SU-DHL-6 (cell line): Measurements from ENCODE around the gene VPS13D.

ENCODE experiments used
- H2AFZ ChIP-seq: fragments of 200-600 bp; sonication (generic); 2 replicates; pipeline ENCODE4 v1.6.1; 2014; ENCODE audit warnings: low read depth, mild to moderate bottlenecking, moderate library complexity, mixed read lengths, antibody characterized with exemption, low read length; ENCODE audit not compliant: severe bottlenecking
- H3F3A ChIP-seq: fragments of 200-600 bp; shearing (Covaris generic); 2 replicates; pipeline ENCODE4 v1.6.0; 2016; ENCODE audit warnings: antibody characterized with exemption, mild to moderate bottlenecking; ENCODE audit not compliant: insufficient read depth
- H3K27ac ChIP-seq: fragments of 200-600 bp; sonication (generic); 2 replicates; pipeline ENCODE4 v1.5.1; 2016; ENCODE audit warnings: low read depth, mild to moderate bottlenecking, low read length, moderate library complexity, mixed read lengths
- H3K27me3 ChIP-seq: fragments of 200-600 bp; sonication (generic), shearing (Covaris generic); 2 replicates; pipeline ENCODE4 v1.6.0; 2014; ENCODE audit warnings: mild to moderate bottlenecking, low read length
- H3K36me3 ChIP-seq: fragments of 200-600 bp; sonication (generic); 2 replicates; pipeline ENCODE4 v1.6.1; 2014; ENCODE audit warnings: mild to moderate bottlenecking, low read length, mixed read lengths
- H3K4me2 ChIP-seq: fragments of 300-600, 200-600 bp; shearing (Covaris generic), sonication (generic); 2 replicates; pipeline ENCODE4 v1.6.0; 2014; ENCODE audit warnings: low read length, low read depth, mild to moderate bottlenecking; ENCODE audit not compliant: poor library complexity, severe bottlenecking
- H3K4me3 ChIP-seq: fragments of 200-600 bp; sonication (generic); 2 replicates; pipeline ENCODE4 v1.5.1; 2014; ENCODE audit warnings: antibody characterized with exemption, low read length, mild to moderate bottlenecking, mixed read lengths; ENCODE audit not compliant: insufficient read depth, poor library complexity, severe bottlenecking
- H3K79me2 ChIP-seq: fragments of 200-600 bp; sonication (generic); 2 replicates; pipeline ENCODE4 v1.6.1; 2014; ENCODE audit warnings: mild to moderate bottlenecking, low read length, moderate library complexity; ENCODE audit not compliant: insufficient read depth
- H3K9ac ChIP-seq: fragments of 200-600 bp; sonication (generic); 2 replicates; pipeline ENCODE4 v1.7.0; 2014; ENCODE audit warnings: mild to moderate bottlenecking, low read length
- H3K9me2 ChIP-seq: fragments of 200-600 bp; sonication (generic); replicated peaks from 2 replicates; pipeline ENCODE4 v1.6.1; 2014; ENCODE audit warnings: low read length; ENCODE audit not compliant: insufficient read depth
- H3K9me3 ChIP-seq: fragments of 200-600 bp; sonication (generic); 2 replicates; pipeline ENCODE4 v1.6.1; 2014; ENCODE audit warnings: low read length, mixed read lengths; ENCODE audit not compliant: insufficient read depth
- H4K20me1 ChIP-seq: fragments of 200-600 bp; sonication (generic); 2 replicates; pipeline ENCODE4 v1.6.1; 2014; ENCODE audit warnings: low read depth, mild to moderate bottlenecking, antibody characterized with exemption, low read length, moderate library complexity, mixed read lengths
- EZH2phosphoT487 ChIP-seq: fragments of 200-600 bp; sonication (generic), shearing (Covaris generic); conservative IDR thresholded peaks from 2 replicates; pipeline ENCODE4 v1.6.1; 2018; ENCODE audit warnings: mild to moderate bottlenecking, antibody characterized with exemption, low read length, moderate library complexity, mixed read lengths
- TF ChIP-seq, protein P1 (sequence below): fragments of 200-600 bp; sonication (generic); IDR thresholded peaks from one replicate; pipeline ENCODE4 v1.5.1; 2017; ENCODE audit warnings: antibody characterized with exemption, mild to moderate bottlenecking, low read length, moderate library complexity; ENCODE audit not compliant: insufficient read depth, poor library complexity, severe bottlenecking

Gene VPS13D

DNA sequence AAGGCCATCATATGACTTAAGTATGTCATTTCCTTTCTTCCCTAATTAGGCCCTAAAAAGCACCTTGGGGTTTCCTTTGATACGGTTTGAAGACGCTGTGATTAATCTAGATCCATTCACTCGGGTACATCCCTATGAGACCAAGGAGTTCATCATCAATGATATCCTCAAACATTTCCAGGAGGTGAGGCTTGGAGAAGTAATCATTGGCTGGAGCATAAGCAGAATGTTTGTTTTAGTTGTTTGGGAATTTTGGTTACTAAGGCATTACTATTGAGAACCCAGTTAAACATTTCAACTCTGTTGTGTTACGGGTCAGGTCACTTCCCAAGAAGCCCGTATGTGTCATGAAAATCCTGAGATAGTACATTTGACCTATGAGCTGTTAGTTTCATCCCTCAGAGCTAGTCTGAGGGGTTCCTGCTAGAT lies 185.2 kb downstream of the VPS13D start:
- no peaks in the 10 kb centered on the region for H3K9me3 ChIP-seq
- no peak overlapping the region for H3K27ac ChIP-seq
- H3K36me3 ChIP-seq, result no peaks in the 10 kb centered on the region
- H3K27me3 ChIP-seq, result no peaks in the 10 kb centered on the region
- no peak overlapping the region for H2AFZ ChIP-seq
- no peaks in the 10 kb centered on the region for H3K79me2 ChIP-seq
- no peaks in the 10 kb centered on the region for H4K20me1 ChIP-seq
- no peaks in the 10 kb centered on the region for H3F3A ChIP-seq
- no peak overlapping the region for H3K4me3 ChIP-seq
- H3K9me2 ChIP-seq, result no peaks in the 10 kb centered on the region
- H3K4me2 ChIP-seq, result no peak overlapping the region
- no peak for TF ChIP-seq EZH2phosphoT487
- TF ChIP-seq, protein P1, sequence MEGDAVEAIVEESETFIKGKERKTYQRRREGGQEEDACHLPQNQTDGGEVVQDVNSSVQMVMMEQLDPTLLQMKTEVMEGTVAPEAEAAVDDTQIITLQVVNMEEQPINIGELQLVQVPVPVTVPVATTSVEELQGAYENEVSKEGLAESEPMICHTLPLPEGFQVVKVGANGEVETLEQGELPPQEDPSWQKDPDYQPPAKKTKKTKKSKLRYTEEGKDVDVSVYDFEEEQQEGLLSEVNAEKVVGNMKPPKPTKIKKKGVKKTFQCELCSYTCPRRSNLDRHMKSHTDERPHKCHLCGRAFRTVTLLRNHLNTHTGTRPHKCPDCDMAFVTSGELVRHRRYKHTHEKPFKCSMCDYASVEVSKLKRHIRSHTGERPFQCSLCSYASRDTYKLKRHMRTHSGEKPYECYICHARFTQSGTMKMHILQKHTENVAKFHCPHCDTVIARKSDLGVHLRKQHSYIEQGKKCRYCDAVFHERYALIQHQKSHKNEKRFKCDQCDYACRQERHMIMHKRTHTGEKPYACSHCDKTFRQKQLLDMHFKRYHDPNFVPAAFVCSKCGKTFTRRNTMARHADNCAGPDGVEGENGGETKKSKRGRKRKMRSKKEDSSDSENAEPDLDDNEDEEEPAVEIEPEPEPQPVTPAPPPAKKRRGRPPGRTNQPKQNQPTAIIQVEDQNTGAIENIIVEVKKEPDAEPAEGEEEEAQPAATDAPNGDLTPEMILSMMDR, result no peak
- H3K9ac ChIP-seq, result no peak overlapping the region

DNA sequence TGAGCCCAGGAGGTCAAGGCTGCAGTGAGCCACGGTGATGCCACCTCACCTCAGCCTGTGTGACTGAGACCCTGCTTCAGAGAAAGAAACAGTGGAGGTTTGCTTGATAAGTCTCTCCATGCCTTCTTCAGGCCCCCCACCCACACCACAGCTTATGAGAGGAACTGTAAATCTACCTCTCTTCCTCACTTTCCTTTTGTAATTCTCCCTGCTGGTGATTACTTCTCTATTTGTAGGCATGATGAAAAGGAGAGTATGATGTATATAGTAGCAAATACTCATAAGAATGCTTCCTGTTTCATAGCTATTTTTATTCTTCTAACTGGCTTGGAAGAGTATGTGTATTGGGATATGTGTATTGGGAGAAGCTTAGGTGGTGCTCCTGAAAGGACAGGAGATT lies 186.3 kb downstream of the VPS13D start:
- Histone ChIP-seq H3K4me3 (no peak overlapping the region), H2AFZ (no peak overlapping the region), H3K4me2 (no peak overlapping the region), H3K27me3 (no peaks in the 10 kb centered on the region), H3K36me3 (no peaks in the 10 kb centered on the region), H3K9me3 (no peaks in the 10 kb centered on the region), H4K20me1 (no peaks in the 10 kb centered on the region), H3K9ac (no peak overlapping the region), H3F3A (no peaks in the 10 kb centered on the region), H3K27ac (no peak overlapping the region), H3K9me2 (no peaks in the 10 kb centered on the region), H3K79me2 (no peaks in the 10 kb centered on the region)
- TF ChIP-seq, protein P1, result no peak
- TF ChIP-seq EZH2phosphoT487, result no peak

DNA sequence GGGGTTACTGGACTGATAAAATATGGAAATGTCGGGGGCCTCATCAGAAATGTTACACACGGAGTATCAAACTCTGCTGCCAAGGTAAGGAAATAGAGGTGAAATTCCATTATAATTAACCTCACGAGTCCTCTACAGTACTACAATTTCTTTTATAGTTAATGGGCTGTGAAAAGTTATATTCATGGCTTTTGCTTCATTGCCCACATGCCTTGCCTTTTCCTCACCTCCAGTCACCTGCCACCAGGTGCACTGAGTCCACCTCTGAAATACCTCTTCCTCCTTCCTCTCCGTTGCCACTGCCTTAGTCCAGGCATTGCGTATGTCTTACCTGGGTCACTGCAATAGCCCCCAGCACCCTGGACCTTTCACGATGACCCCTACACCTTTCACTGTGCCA lies 186.9 kb downstream of the VPS13D start:
- Histone ChIP-seq H3K4me3 (no peak overlapping the region), H2AFZ (no peak overlapping the region), H3K27me3 (no peaks in the 10 kb centered on the region), H3K79me2 (no peaks in the 10 kb centered on the region), H3K4me2 (no peak overlapping the region), H3K9me2 (no peaks in the 10 kb centered on the region), H3K9ac (no peak overlapping the region), H3K36me3 (no peaks in the 10 kb centered on the region), H3K9me3 (no peaks in the 10 kb centered on the region), H3F3A (no peaks in the 10 kb centered on the region), H3K27ac (no peak overlapping the region), H4K20me1 (no peaks in the 10 kb centered on the region)
- TF ChIP-seq, protein P1, result no peak
- no peak for TF ChIP-seq EZH2phosphoT487

DNA sequence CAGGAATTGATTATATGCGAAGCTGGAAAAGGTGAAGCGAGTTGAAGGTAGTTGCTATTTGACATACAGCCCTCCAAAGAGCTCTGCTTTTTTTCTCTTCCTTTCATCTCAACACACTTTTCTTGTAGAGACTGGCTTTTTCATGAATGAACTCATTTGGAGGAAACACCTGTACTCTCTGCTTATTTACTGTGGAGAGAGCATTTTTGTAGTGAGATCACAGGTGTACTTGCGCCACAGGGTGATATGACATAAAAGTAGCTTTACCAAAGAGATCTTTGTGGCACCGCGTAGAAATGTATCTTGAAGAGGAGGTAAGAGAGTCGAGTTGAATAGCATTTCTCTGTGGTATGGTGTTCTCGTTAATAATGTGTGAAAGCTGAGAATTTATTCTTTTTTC lies 187.6 kb downstream of the VPS13D start:
- no peak for TF ChIP-seq EZH2phosphoT487
- TF ChIP-seq, protein P1, result no peak
- no peak overlapping the region for H3K4me3 ChIP-seq
- H3K9me2 ChIP-seq, result no peaks in the 10 kb centered on the region

More for the DNA sequence above, 187.6 kb downstream of the VPS13D start:
- Histone ChIP-seq H3K9ac (no peak overlapping the region), H3K79me2 (no peaks in the 10 kb centered on the region), H3K27ac (no peak overlapping the region), H3K9me3 (no peaks in the 10 kb centered on the region), H3K36me3 (no peaks in the 10 kb centered on the region), H4K20me1 (no peaks in the 10 kb centered on the region), H3K4me2 (no peak overlapping the region), H3K27me3 (no peaks in the 10 kb centered on the region), H3F3A (no peaks in the 10 kb centered on the region), H2AFZ (no peak overlapping the region)
